HCT116 (cell line): ENCODE measurements around the gene NID2.

ENCODE experiments used
- ATF3 ChIP-seq: IDR thresholded peaks from 2 replicates; pipeline ENCODE4 v1.6.1; 2012
- CTCF ChIP-seq, 3 experiments: fragments of 200-600 bp in 1 of 3; sonication (generic) in 1 of 3; IDR thresholded peaks in 2 of 3; conservative IDR thresholded peaks in 1 of 3; 2 replicates each; pipeline ENCODE4 v1.5.1; 2012 to 2017; ENCODE audit warnings: low read depth in 2 of 3, low read length in 2 of 3, antibody characterized with exemption in 1 of 3, borderline replicate concordance in 1 of 3, control low read depth in 1 of 3, mild to moderate bottlenecking in 1 of 3, mixed read lengths in 1 of 3, mixed run types in 1 of 3, moderate library complexity in 1 of 3; ENCODE audit not compliant: insufficient read depth in 1 of 3
- EZH2 ChIP-seq: fragments of 200-600 bp; sonication (generic); IDR thresholded peaks from 2 replicates; pipeline ENCODE4 v1.6.1; 2017; ENCODE audit warnings: antibody characterized with exemption, mixed run types
- POLR2A ChIP-seq: IDR thresholded peaks from 2 replicates; pipeline ENCODE4 v1.7.0; 2011; ENCODE audit warnings: borderline replicate concordance; ENCODE audit not compliant: insufficient read depth, insufficient read length; ENCODE audit errors: extremely low read depth
- POLR2AphosphoS5 ChIP-seq: IDR thresholded peaks from 2 replicates; pipeline ENCODE4 v1.6.1; 2011; ENCODE audit warnings: mild to moderate bottlenecking, low read depth, low read length, moderate library complexity
- RAD21 ChIP-seq: IDR thresholded peaks from 2 replicates; pipeline ENCODE4 v1.6.1; 2012; ENCODE audit warnings: low read depth, mild to moderate bottlenecking
- TCF7L2 ChIP-seq: IDR thresholded peaks from 2 replicates; pipeline ENCODE4 v1.7.0; 2011; ENCODE audit warnings: borderline replicate concordance, inconsistent platforms; ENCODE audit not compliant: insufficient read depth, insufficient read length; ENCODE audit errors: extremely low read depth
- YY1 ChIP-seq: IDR thresholded peaks from 2 replicates; pipeline ENCODE4 v1.6.1; 2011; ENCODE audit warnings: low read length, low read depth, moderate library complexity, mild to moderate bottlenecking; ENCODE audit not compliant: insufficient replicate concordance; ENCODE audit errors: extremely low read depth

- TF ChIP-seq POLR2A (no peak), TCF7L2 (no peak), EZH2 (no peak), RAD21 (no peak), CTCF (IDR thresholded peaks at IDR 0.05 in 2 of 3, conservative IDR thresholded peaks at IDR 0.05 in 1 of 3; ENCODE audit: borderline replicate concordance in 1 of 3, insufficient read depth in 1 of 3, low read depth in 2 of 3, low read length in 2 of 3) (no peak), YY1 (no peak), POLR2AphosphoS5 (no peak), ATF3 (no peak)
Measured at GRCh38 chr14:52091928-52092327, 23.1 kb upstream of the NID2 start.
